Right atrium auricular region (tissue), 2 donors: Measurements from ENCODE around the gene CALN1. TPM values are rescaled to one million over a fixed set of nuclear protein-coding genes. Genes with fewer than 3 reads are reported as not detected.

ENCODE experiments used
- DNase-seq: peaks from one replicate; pipeline ENCODE4 v3.0.0-alpha.2; 2019; ENCODE audit warnings: low spot score
- H3K27ac ChIP-seq, 2 donors: fragments of 200-600 bp; sonication (generic); 1 replicate in 1 of 2; 2 replicates in 1 of 2; pipeline ENCODE4 v1.5.1; 2016 to 2019
- H3K27me3 ChIP-seq, 2 donors: fragments of 200-600 bp; sonication (generic); one replicate each; pipeline versions ENCODE4 v1.5.1 to v1.6.0; 2017 to 2019
- H3K36me3 ChIP-seq: fragments of 200-600 bp; sonication (generic); one replicate; pipeline ENCODE4 v1.5.1; 2016
- H3K4me1 ChIP-seq, 2 donors: fragments of 200-600 bp; sonication (generic); one replicate each; pipeline versions ENCODE4 v1.5.1 to v1.6.0; 2017 to 2019
- H3K4me3 ChIP-seq, 2 donors: fragments of 200-600 bp; sonication (generic); 1 replicate in 1 of 2; 2 replicates in 1 of 2; pipeline ENCODE4 v1.5.1; 2017 to 2019; ENCODE audit warnings: mild to moderate bottlenecking in 1 of 2, moderate library complexity in 1 of 2
- H3K9me3 ChIP-seq, 2 donors: fragments of 200-600 bp; sonication (generic); one replicate each; pipeline ENCODE4 v1.5.1; 2019
- total RNA-seq, 2 donors: library from RNA; depleted of rRNA; stranded (reverse); fragments of >200 nt; gene quantifications; one replicate each; pipeline ENCODE4 v1.1.0, GENCODE V29; 2016
- TF ChIP-seq, protein P1 (sequence below), 2 donors: fragments of 200-600 bp; sonication (generic); IDR thresholded peaks; one replicate each; pipeline ENCODE4 v1.5.1; 2019; ENCODE audit warnings: antibody characterized with exemption in 2 of 2

The CALN1 gene
- total RNA-seq, 2 donors from 2014 or later, result not detected

GRCh38 chr7:71851776-71852498, 560.2 kb downstream of the CALN1 start:
- Histone ChIP-seq H3K4me1 (no peaks in the 10 kb centered on the region), H3K9me3 (no peaks in the 10 kb centered on the region), H3K36me3 (no peaks in the 10 kb centered on the region), H3K27ac (no peak overlapping the region), H3K4me3 (no peak overlapping the region), H3K27me3 (no peaks in the 10 kb centered on the region)
- DNase-seq, result no peak
- TF ChIP-seq, protein P1, sequence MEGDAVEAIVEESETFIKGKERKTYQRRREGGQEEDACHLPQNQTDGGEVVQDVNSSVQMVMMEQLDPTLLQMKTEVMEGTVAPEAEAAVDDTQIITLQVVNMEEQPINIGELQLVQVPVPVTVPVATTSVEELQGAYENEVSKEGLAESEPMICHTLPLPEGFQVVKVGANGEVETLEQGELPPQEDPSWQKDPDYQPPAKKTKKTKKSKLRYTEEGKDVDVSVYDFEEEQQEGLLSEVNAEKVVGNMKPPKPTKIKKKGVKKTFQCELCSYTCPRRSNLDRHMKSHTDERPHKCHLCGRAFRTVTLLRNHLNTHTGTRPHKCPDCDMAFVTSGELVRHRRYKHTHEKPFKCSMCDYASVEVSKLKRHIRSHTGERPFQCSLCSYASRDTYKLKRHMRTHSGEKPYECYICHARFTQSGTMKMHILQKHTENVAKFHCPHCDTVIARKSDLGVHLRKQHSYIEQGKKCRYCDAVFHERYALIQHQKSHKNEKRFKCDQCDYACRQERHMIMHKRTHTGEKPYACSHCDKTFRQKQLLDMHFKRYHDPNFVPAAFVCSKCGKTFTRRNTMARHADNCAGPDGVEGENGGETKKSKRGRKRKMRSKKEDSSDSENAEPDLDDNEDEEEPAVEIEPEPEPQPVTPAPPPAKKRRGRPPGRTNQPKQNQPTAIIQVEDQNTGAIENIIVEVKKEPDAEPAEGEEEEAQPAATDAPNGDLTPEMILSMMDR (IDR thresholded peaks at IDR 0.05), result no peak

GRCh38 chr7:71846160-71846559, 566.0 kb downstream of the CALN1 start:
- H3K36me3 ChIP-seq, result no peaks in the 10 kb centered on the region
- H3K4me1 ChIP-seq, result no peaks in the 10 kb centered on the region
- H3K4me3 ChIP-seq, result no peak overlapping the region
- TF ChIP-seq, protein P1 (IDR thresholded peaks at IDR 0.05), result no peak
- H3K27ac ChIP-seq, result no peak overlapping the region
- H3K27me3 ChIP-seq, result no peaks in the 10 kb centered on the region
- no peaks in the 10 kb centered on the region for H3K9me3 ChIP-seq
- no peak for DNase-seq

DNA sequence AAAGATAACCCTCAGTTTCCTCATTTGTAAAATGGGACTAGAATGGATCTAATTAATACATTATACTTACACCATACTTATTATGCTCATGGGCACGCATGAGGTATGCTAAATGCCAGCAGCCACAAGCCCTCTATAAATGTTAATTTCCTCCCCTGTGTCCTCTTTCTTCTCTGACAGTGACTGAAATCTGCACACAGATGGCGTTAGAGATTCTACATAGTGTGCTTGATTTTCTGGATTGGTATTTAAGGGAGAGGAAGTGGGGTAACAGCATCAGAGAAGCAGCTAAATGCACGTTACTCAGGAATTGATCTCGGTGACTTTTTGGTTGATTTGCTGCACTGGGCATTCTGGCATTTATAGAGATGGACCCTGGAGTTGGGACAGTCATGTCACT, 568.5 kb downstream of the CALN1 start:
- Histone ChIP-seq H3K9me3 (no peaks in the 10 kb centered on the region), H3K36me3 (no peaks in the 10 kb centered on the region), H3K27ac (no peak overlapping the region), H3K4me3 (no peak overlapping the region), H3K4me1 (no peaks in the 10 kb centered on the region), H3K27me3 (no peaks in the 10 kb centered on the region)
- TF ChIP-seq, protein P1 (IDR thresholded peaks at IDR 0.05), result no peak
- DNase-seq, result no peak

DNA sequence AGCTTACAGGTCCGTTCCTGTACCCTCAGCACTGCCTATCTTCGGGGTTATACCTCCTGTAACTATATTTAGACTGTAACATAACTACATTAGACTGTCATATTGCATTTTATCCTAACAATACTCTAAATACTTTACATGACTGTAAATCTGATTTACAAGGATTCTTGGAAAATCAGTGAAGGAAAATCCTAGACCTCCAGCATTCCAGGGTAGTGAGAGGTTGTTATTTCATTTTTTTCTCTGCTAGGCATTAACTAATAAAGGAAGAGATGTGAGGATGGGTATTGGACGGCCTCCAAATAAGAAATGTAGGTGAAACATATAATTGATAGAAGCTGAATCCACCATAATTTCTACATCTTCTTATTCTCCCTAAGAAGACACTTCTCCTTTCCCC, 569.4 kb downstream of the CALN1 start:
- TF ChIP-seq, protein P1 (IDR thresholded peaks at IDR 0.05), result no peak
- no peaks in the 10 kb centered on the region for H3K27me3 ChIP-seq
- H3K4me3 ChIP-seq, result no peak overlapping the region

GRCh38 chr7:71842381-71842780, 569.8 kb downstream of the CALN1 start:
- no peaks in the 10 kb centered on the region for H3K27me3 ChIP-seq
- no peaks in the 10 kb centered on the region for H3K4me1 ChIP-seq
- DNase-seq, result no peak
- TF ChIP-seq, protein P1 (IDR thresholded peaks at IDR 0.05), result no peak
- H3K4me3 ChIP-seq, result no peak overlapping the region
- H3K36me3 ChIP-seq, result no peaks in the 10 kb centered on the region
- H3K27ac ChIP-seq, result no peak overlapping the region
- no peaks in the 10 kb centered on the region for H3K9me3 ChIP-seq

More for the DNA sequence above, 569.4 kb downstream of the CALN1 start:
- no peak for DNase-seq
- H3K36me3 ChIP-seq, result no peaks in the 10 kb centered on the region
- no peaks in the 10 kb centered on the region for H3K9me3 ChIP-seq
- H3K4me1 ChIP-seq, result no peaks in the 10 kb centered on the region
- H3K27ac ChIP-seq, result no peak overlapping the region

GRCh38 chr7:71835056-71835455, 577.1 kb downstream of the CALN1 start:
- DNase-seq, result no peak
- H3K27me3 ChIP-seq, result no peaks in the 10 kb centered on the region
- no peaks in the 10 kb centered on the region for H3K4me1 ChIP-seq
- H3K27ac ChIP-seq, result no peak overlapping the region
- H3K4me3 ChIP-seq, result no peak overlapping the region
- TF ChIP-seq, protein P1 (IDR thresholded peaks at IDR 0.05), result no peak
- no peaks in the 10 kb centered on the region for H3K36me3 ChIP-seq
- H3K9me3 ChIP-seq, result no peaks in the 10 kb centered on the region
